Left renal pelvis (tissue), 4 donors: ENCODE measurements around the gene AJAP1. TPM values are rescaled to one million over a fixed set of nuclear protein-coding genes. Genes with fewer than 3 reads are reported as not detected.
"Not testable (repeated sequence)": the region's sequence is repeated elsewhere in the genome, so short reads cannot be mapped to it uniquely, and the experiment has no call there.

Experiments
- DNase-seq, 4 donors: peaks; one replicate each; pipeline ENCODE4 v3.0.0-alpha.2; 2013; ENCODE audit warnings: low read depth in 4 of 4, low spot score in 3 of 4
- polyA plus RNA-seq, 4 donors: library from polyadenylated mRNA; unstranded; fragments of 120-200 nt; gene quantifications; one replicate each; pipeline ENCODE4 v1.2.1, GENCODE V29; 2013; ENCODE audit not compliant: insufficient read length in 4 of 4

Gene AJAP1
- 1 to 10 TPM; 1.2 to 1.9 (median 1.4) TPM for polyA plus RNA-seq

- no peak for DNase-seq
Observed at GRCh38 chr1:4653796-4654725, at the start of gene AJAP1. AJAP1 (plus strand) TSS chr1:4654609; CDS start chr1:4655426, 817 bp downstream.

- DNase-seq, result no peak
Observed at GRCh38 chr1:4605158-4605557, 49.3 kb upstream of the AJAP1 start.

GRCh38 chr1:4611563-4612341 lies 42.7 kb upstream of the AJAP1 start:
- no peak for DNase-seq

- no peak for DNase-seq
Observed at GRCh38 chr1:4612991-4613390, 41.4 kb upstream of the AJAP1 start.

- DNase-seq, result no peak
Observed at GRCh38 chr1:4613606-4614370, 40.6 kb upstream of the AJAP1 start.

- DNase-seq, result no peak
Observed at GRCh38 chr1:4614371-4615137, 39.9 kb upstream of the AJAP1 start.

- no peak for DNase-seq
Observed at GRCh38 chr1:4615138-4615470, 39.3 kb upstream of the AJAP1 start.

GRCh38 chr1:4615501-4615900 lies 38.9 kb upstream of the AJAP1 start:
- no peak for DNase-seq

- no peak for DNase-seq
Observed at GRCh38 chr1:4616831-4617465, 37.5 kb upstream of the AJAP1 start.

- no peak for DNase-seq
Observed at GRCh38 chr1:4617506-4617905, 36.9 kb upstream of the AJAP1 start.

- not testable (repeated sequence) for DNase-seq
Observed at GRCh38 chr1:4618827-4619226, 35.6 kb upstream of the AJAP1 start.

- DNase-seq, result no peak
Observed at GRCh38 chr1:4621646-4622045, 32.8 kb upstream of the AJAP1 start.

- no peak for DNase-seq
Observed at GRCh38 chr1:4622821-4623220, 31.6 kb upstream of the AJAP1 start.

GRCh38 chr1:4624141-4624715 lies 30.2 kb upstream of the AJAP1 start:
- no peak for DNase-seq

- no peak for DNase-seq
Observed at GRCh38 chr1:4624801-4625200, 29.6 kb upstream of the AJAP1 start.

GRCh38 chr1:4626061-4626460 lies 28.3 kb upstream of the AJAP1 start:
- DNase-seq, result no peak

- DNase-seq, result no peak
Observed at GRCh38 chr1:4626560-4627319, 27.7 kb upstream of the AJAP1 start.

GRCh38 chr1:4627353-4627752 lies 27.1 kb upstream of the AJAP1 start:
- DNase-seq, result no peak

GRCh38 chr1:4628992-4629391 lies 25.4 kb upstream of the AJAP1 start:
- DNase-seq, result no peak
